ENCODE data around the gene APC2.

- TF ChIP-seq POLR2AphosphoS5 (IDR thresholded peaks at IDR 0.05) = no peak
- no peak for TF ChIP-seq CTCF (IDR thresholded peaks at IDR 0.05)
These were observed 27.0 kb upstream of the APC2 start for GRCh38 chr19:1422943-1423342.
